DND-41 (cell line): ENCODE results near the gene CLMP.

Experiments used
- EZH2 ChIP-seq: IDR thresholded peaks from 3 replicates; pipeline ENCODE4 v1.6.1; 2012; ENCODE audit warnings: borderline replicate concordance, low read depth, mild to moderate bottlenecking, moderate library complexity, low read length, inconsistent platforms; ENCODE audit not compliant: severe bottlenecking
- TF ChIP-seq, protein P1 (sequence below): IDR thresholded peaks from 2 replicates; pipeline ENCODE4 v1.5.1; 2012; ENCODE audit warnings: borderline replicate concordance, low read length, moderate library complexity, mild to moderate bottlenecking; ENCODE audit not compliant: poor library complexity, severe bottlenecking; ENCODE audit errors: extremely low read depth

DNA sequence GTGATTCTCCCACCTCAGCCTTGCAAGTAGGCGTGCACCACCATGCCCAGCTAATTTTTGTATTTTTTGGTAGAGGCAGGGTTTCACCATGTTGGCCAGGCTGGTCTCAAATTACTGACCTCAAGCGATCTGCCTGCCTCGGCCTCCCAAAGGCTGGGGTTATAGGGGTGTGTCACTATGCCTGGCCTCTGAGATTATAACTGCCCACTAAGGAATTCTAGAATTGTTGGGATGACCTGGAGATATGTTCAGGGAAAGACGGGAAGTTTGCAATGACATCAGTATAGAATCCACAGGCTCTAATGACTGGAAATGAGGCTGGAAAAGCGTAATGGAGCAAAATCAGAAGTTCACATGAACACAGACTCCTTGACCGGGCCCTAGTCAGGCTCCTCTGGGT, 62.2 kb downstream of the CLMP start:
- TF ChIP-seq, protein P1, sequence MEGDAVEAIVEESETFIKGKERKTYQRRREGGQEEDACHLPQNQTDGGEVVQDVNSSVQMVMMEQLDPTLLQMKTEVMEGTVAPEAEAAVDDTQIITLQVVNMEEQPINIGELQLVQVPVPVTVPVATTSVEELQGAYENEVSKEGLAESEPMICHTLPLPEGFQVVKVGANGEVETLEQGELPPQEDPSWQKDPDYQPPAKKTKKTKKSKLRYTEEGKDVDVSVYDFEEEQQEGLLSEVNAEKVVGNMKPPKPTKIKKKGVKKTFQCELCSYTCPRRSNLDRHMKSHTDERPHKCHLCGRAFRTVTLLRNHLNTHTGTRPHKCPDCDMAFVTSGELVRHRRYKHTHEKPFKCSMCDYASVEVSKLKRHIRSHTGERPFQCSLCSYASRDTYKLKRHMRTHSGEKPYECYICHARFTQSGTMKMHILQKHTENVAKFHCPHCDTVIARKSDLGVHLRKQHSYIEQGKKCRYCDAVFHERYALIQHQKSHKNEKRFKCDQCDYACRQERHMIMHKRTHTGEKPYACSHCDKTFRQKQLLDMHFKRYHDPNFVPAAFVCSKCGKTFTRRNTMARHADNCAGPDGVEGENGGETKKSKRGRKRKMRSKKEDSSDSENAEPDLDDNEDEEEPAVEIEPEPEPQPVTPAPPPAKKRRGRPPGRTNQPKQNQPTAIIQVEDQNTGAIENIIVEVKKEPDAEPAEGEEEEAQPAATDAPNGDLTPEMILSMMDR, result no peak
- TF ChIP-seq EZH2, result no peak
